Cardiac muscle cell (in vitro differentiated cells and primary cell): ENCODE data around the gene PAK2. TPM values are rescaled to one million over a fixed set of nuclear protein-coding genes. Genes with fewer than 3 reads are reported as not detected.

Experiments
- DNase-seq, 2 donors: peaks; one replicate each; pipeline versions ENCODE4 v3.0.0 to v3.0.0-alpha.2; 2010 to 2017; ENCODE audit warnings: low read depth in 1 of 2, low spot score in 1 of 2
- H3K27ac ChIP-seq: fragments of 200-600 bp; sonication (generic); 2 replicates; pipeline ENCODE4 v1.5.1; 2016
- H3K27me3 ChIP-seq: fragments of 200-600 bp; sonication (generic); 2 replicates; pipeline ENCODE4 v1.6.0; 2016; ENCODE audit warnings: control low read depth
- H3K36me3 ChIP-seq: fragments of 200-600 bp; sonication (generic); 2 replicates; pipeline ENCODE4 v1.5.1; 2016; ENCODE audit warnings: control low read depth
- H3K4me1 ChIP-seq: fragments of 200-600 bp; sonication (generic); 2 replicates; pipeline ENCODE4 v1.8.1; 2017; ENCODE audit warnings: low read depth, mild to moderate bottlenecking, mixed run types
- H3K4me3 ChIP-seq: fragments of 200-600 bp; sonication (generic); 2 replicates; pipeline ENCODE4 v1.5.1; 2016; ENCODE audit warnings: mild to moderate bottlenecking
- H3K9me3 ChIP-seq: fragments of 200-600 bp; sonication (generic); 2 replicates; pipeline ENCODE4 v1.5.1; 2017; ENCODE audit warnings: low read depth, mild to moderate bottlenecking, control low read depth
- polyA plus RNA-seq: library from polyadenylated mRNA; unstranded; fragments of >200 nt; fragmentation: Nextera tagmentation; extraction: Ambion mirVana; gene quantifications from 2 replicates; pipeline ENCODE4 v1.2.1, GENCODE V29; 2016
- total RNA-seq: library from RNA; depleted of rRNA; stranded (reverse); fragments of >200 nt; gene quantifications from 2 replicates; pipeline ENCODE4 v1.2.3, GENCODE V29; 2016
- TF ChIP-seq, protein P1 (sequence below): IDR thresholded peaks from 2 replicates; pipeline ENCODE4 v1.5.1; 2012; ENCODE audit warnings: low read depth, mild to moderate bottlenecking, low read length

PAK2 gene
- total and polyA plus RNA-seq, 2 experiments from 2014 or later, result 18.5 to 48.6 TPM

DNA sequence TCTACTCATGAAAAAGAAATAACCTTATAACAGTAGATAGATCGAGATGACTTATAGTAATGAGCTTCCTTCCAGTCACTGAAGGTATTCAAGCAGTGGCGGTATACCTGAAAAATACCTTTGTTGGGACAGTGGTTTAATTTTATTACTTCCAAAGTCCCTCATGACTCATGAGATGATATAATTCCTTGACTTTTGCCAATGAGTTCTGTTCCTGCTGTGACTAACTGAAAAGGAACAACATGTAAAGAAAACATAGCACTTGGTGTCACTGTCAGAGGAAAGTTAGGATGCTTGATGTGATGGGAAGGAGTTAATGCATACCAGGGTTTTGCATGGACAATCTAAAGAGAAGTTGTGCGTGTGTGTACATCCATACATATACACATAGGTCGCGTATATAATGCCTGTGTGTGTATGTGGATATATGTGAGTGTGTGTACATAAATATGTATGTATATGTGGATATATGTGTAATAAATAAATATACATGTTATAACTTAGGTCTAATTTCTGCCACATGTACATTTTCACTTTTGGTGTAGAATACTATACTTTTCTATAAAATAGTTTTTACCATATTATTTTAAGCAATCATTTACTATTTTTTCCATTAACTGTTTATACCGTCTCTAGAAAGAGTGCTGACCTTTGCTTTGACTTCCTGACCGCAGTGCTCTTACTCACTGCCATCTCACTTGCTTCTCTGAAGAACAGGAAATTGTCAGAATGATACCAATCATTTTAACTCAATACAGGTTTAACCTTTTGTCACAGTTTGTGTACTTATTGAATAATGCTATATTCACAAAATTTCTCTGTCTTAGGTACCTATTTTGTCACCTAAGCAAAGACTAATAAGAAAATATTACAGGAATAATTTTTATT is 12.6 kb upstream of the PAK2 start:
- DNase-seq, result peak in 1 of 2 donors; percentile 38
- H3K27me3 ChIP-seq, result no peaks in the 10 kb centered on the region
- H3K27ac ChIP-seq, result no peak overlapping the region
- peaks cover 34% of the 10 kb centered on the region for H3K36me3 ChIP-seq
- H3K4me3 ChIP-seq, result no peak overlapping the region
- H3K4me1 ChIP-seq, result no peaks in the 10 kb centered on the region
- TF ChIP-seq, protein P1, sequence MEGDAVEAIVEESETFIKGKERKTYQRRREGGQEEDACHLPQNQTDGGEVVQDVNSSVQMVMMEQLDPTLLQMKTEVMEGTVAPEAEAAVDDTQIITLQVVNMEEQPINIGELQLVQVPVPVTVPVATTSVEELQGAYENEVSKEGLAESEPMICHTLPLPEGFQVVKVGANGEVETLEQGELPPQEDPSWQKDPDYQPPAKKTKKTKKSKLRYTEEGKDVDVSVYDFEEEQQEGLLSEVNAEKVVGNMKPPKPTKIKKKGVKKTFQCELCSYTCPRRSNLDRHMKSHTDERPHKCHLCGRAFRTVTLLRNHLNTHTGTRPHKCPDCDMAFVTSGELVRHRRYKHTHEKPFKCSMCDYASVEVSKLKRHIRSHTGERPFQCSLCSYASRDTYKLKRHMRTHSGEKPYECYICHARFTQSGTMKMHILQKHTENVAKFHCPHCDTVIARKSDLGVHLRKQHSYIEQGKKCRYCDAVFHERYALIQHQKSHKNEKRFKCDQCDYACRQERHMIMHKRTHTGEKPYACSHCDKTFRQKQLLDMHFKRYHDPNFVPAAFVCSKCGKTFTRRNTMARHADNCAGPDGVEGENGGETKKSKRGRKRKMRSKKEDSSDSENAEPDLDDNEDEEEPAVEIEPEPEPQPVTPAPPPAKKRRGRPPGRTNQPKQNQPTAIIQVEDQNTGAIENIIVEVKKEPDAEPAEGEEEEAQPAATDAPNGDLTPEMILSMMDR, result no peak
- no peaks in the 10 kb centered on the region for H3K9me3 ChIP-seq

DNA sequence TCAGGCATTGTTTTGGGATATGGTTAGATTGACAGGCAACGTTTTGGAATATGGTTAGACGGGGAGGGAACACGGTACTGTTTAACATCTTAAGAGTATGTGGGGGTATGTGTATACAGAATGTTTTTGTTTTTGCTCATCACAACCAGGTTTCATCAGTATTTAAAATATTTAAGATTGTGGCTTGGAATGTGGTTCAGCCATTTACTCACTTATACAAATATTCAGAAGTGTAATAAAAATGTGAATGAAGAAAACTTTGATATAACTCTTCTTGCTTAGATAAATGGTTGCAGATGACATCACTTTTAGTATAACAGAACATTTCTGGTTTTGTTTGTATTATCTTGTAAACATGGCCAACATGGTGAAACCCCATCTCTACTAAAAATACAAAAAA is 3.9 kb upstream of the PAK2 start:
- no peaks in the 10 kb centered on the region for H3K4me1 ChIP-seq
- H3K9me3 ChIP-seq, result no peaks in the 10 kb centered on the region
- H3K27me3 ChIP-seq, result no peaks in the 10 kb centered on the region
- TF ChIP-seq, protein P1, result no peak
- H3K36me3 ChIP-seq, result peaks cover 17% of the 10 kb centered on the region
- H3K27ac ChIP-seq, result no peak overlapping the region
- H3K4me3 ChIP-seq, result no peak overlapping the region
- DNase-seq, result peak in 1 of 2 donors; percentile 54

DNA sequence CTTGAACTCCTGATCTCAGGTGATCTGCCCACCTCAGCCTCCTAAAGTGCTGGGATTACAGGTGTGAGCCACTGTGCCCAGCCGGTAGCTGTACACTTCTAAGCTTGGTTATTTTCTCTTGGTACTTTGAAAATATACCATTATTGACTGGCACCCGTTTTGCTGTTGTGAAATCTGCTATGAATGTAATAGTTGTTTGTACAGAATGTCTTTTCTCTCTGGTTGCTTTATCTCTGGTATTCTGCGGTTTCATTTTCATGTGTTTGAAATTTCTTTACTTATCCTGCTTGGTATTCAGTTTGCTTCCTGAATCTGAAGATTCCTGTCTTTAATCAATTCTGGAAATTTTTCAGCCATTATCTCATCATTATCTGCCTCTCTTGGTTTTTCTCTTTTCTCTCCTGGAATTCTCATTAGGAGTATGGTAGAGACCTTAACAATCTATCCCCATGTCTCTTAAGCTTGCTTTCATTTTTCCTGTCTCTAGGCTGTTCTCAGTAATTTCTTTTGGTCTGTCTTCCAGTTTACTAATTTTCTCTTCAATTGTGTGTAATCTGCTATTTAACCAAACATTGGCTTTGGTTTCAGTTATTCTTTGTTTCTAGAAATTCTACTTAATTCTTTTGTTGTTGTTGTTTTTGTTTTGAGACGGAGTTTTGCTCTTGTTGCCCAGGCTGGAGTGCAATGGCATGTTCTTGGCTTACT is 2.8 kb upstream of the PAK2 start:
- Histone ChIP-seq H3K9me3 (no peaks in the 10 kb centered on the region), H3K36me3 (peaks cover 11% of the 10 kb centered on the region), H3K4me3 (no peak overlapping the region), H3K4me1 (no peaks in the 10 kb centered on the region), H3K27me3 (no peaks in the 10 kb centered on the region), H3K27ac (no peak overlapping the region)
- peak in 1 of 2 donors; percentile 78 for DNase-seq
- TF ChIP-seq, protein P1, result no peak

DNA sequence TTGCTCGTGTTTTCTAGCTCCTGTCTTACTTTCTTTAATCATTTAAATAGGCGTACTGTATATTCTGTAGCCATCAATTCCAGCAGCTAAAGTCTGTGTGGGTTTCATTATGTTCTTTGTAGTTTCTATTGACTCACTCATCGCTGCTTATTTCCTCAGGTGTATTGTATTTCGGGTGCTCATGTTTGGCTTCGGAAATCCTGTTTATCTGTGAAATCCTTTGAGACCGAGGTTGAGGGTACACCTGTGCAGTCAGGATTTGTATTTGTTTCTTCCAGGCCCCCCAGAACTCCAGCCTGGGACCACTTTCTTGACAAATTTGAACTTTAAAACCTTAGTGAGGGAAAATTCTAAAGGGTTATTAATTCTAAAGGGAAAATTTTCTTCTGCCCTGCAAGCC is 2.0 kb upstream of the PAK2 start:
- H3K36me3 ChIP-seq, result peaks cover 11% of the 10 kb centered on the region

DNA sequence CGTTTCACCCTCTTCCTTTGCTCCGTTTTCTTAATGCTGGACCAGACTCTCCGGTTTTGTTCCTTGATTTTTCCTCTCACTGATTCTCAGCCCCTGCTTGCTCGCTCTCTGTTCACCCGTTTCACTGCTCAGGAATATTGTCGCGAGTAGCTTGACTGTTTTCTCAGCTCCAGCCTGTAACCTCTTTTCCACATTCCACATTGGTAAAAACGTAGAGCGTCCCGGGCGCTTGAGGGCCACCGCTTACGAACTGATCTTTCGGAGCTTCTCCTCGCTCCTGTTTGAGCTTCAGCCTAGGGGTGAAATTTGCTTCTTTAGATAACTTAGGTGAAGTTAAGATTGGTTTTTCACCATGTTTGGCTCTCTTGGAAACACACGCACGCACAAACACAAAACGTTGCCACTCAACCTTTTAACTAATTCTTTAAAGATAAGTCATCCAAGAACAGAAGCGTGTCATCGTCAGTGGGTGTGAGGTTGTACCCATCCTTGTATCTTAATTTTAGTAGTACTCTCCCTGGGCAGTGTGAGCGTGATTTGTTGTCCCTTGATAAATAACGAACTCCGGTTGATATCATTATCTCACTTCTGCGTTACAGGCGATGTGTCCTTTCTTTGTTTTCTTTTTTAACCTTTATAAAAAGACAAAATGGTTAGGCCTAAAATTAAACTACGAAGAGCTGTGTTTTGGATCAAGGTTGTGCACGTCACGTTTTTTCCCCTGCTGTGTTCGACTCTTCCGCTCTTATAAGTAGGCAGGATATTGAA is 1.0 kb downstream of the PAK2 start:
- peak overlapping the region; percentile 98 for H3K27ac ChIP-seq
- H3K4me3 ChIP-seq, result peak overlapping the region; percentile 93
- H3K36me3 ChIP-seq, result no peaks in the 10 kb centered on the region
- H3K27me3 ChIP-seq, result no peaks in the 10 kb centered on the region
- TF ChIP-seq, protein P1, result no peak
- peak; percentile 66 to 72 for DNase-seq
- H3K4me1 ChIP-seq, result no peaks in the 10 kb centered on the region
- no peaks in the 10 kb centered on the region for H3K9me3 ChIP-seq

More for the DNA sequence above, 2.0 kb upstream of the PAK2 start:
- Histone ChIP-seq H3K4me3 (no peak overlapping the region), H3K9me3 (no peaks in the 10 kb centered on the region), H3K27me3 (no peaks in the 10 kb centered on the region), H3K27ac (no peak overlapping the region), H3K4me1 (no peaks in the 10 kb centered on the region)
- TF ChIP-seq, protein P1, result no peak
- DNase-seq, result no peak
